HG03159 (cell line): ENCODE measurements around the gene GRWD1.
A peak's percentile ranks its signal among the peaks of the same experiment; 100 is the strongest.

ENCODE experiments used
- ATAC-seq: cut with Tn5 transposase; IDR thresholded peaks from one replicate; pipeline ENCODE4 v1.9.1; 2021; ENCODE audit warnings: mild to moderate bottlenecking, moderate library complexity; ENCODE audit not compliant: unreplicated experiment

The GRWD1 gene

DNA sequence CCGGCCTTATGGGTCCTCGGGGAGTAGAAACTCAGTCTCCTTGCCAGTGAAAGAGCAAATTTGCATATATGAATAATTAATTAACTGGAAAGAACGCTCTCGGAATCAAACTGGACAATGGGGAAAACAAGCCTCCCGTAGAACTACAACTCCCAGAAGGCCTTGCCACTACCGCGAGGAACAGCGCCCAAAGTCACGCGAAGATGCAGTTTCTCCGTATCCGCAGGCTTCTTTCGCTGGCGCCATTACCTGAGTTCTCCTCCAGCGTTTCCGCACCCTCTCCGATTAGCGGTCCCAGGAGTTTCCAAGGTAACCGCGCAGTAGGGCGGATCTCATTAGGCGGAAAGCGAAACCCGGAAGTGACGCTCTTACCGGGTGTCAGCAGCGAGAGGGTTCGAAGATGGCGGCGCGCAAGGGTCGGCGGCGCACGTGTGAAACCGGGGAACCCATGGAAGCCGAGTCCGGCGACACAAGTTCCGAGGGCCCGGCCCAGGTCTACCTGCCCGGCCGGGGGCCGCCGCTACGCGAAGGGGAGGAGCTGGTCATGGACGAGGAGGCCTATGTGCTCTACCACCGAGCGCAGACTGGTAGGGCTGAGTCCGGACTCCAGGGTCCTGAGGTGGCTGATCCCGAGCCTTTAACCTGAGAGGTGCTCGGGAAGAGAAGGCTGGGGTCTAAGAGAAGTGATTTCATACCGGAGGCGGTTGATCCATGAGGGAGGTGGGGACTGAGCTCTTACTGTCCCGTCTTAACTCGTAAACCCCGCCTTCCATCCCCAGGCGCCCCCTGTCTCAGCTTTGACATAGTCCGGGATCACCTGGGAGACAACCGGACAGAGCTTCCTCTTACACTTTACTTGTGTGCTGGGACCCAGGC lies at the start of gene GRWD1:
Gene GRWD1 (plus strand): TSS at position 378 of the 876 bp plus-strand sequence. CDS start 23 bp downstream, at position 401.
- ATAC-seq = peak; percentile 83

DNA sequence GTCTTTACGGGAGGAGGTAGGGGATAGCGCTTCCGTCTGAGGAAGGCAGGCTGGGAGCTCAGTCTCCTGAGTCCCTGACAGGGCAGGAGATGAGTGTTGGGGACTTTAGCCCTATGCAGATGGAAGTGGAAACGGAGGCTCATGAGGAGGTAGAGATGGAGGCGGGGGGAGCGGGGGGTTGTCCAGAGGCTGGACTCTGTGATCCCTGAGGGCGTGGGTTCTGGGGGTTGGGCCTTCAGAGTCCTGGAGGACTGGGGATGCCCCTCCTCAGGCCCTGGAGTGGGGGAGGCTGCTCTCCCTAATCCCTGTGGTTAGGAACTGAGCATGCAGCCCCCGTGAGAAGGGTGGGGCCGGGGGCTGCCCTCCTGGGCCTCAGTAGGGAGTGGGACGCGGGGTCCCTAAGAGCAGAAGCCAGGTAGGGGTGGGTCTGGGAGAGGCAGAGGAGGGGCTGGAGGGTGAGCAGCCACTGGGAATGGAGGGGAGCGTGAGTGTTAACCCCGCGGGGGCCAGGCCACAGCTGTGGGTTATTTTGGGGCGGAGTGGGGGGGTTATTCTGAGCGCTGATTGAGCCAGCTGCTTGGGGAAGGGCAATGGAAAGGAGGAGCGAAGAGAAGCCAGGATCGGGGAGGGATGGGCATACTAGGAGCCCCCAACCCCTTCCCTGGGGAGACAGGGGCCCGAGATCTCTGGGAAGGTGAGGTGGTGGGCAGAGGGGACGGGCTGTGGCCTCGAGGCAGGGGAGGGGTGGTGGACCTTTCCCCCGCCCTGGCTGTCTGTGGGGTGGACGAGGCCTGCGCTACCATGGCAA lies 49.6 kb upstream of the GRWD1 start:
- no peak for ATAC-seq

DNA sequence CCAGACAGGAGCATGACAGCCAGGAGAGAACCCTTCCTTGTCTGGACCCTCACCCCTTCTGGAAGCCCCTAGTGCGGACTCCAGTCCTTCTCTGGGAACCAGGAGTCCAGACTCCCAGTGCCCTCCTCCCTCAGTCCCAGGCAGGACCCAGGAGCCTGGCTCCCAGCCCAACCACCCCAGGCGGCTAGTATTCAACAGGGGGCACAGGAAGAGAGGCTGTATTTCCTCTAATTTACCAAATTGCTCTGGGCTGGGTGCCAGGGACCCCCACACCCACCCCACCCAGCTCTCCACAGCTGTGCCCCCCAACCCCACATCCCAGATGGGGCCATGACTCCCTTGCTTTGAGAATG lies 49.0 kb upstream of the GRWD1 start:
- ATAC-seq = no peak

DNA sequence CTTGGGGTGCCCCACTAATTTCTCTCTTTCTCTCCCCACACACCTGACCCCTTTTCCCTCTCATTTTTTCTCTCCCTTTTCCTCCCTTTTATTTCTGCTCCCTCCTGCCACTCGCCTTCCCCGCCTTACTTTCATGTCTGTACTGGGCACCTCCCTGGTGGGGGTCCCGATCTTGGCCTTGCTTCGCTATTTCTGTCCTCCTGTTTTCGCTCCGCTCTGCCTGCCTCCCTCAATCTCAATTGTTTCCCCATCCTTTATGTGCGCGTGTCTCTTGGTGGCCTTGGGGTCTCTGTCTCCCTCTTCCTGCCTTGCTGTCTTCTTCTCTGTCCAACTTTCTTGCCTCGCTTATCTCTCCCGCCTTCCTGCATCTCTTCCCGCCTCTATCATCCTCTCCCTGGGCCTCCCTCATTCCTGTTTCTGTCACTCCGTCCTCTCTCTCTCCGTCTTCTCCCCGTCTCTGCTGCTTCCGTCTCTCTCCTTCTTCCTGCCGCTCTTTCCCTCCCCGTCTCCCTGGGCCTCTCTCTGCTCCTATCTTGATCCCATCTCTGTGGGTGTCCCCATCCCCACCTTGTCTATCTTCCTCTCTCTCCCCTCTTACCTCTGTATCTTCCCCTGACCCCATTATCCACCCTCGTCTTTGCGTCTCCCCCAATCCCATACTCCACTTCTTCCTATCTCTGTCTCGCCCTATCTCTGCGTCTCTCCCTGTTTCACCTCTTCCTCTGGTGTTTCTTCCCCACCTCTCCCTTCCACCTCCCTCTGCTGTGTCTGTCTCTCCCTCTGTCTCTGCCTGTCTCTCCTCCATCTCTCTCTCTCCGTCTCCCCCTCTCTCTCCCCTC lies 48.3 kb upstream of the GRWD1 start:
- no peak for ATAC-seq

DNA sequence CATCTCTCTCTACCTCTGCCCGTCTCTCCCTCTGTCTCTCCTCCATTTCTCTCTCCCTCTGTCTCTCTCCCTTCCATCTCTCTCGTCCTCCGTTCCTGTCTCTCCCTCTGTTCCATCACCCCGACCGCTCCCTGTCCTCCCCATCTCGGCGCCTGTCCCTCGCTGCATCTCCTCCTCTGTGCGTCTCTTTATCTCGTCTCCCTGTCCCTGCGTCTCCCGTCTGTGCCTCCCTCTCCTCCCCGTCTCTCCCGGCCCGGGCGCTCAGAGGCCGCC lies 47.7 kb upstream of the GRWD1 start:
- no peak for ATAC-seq

DNA sequence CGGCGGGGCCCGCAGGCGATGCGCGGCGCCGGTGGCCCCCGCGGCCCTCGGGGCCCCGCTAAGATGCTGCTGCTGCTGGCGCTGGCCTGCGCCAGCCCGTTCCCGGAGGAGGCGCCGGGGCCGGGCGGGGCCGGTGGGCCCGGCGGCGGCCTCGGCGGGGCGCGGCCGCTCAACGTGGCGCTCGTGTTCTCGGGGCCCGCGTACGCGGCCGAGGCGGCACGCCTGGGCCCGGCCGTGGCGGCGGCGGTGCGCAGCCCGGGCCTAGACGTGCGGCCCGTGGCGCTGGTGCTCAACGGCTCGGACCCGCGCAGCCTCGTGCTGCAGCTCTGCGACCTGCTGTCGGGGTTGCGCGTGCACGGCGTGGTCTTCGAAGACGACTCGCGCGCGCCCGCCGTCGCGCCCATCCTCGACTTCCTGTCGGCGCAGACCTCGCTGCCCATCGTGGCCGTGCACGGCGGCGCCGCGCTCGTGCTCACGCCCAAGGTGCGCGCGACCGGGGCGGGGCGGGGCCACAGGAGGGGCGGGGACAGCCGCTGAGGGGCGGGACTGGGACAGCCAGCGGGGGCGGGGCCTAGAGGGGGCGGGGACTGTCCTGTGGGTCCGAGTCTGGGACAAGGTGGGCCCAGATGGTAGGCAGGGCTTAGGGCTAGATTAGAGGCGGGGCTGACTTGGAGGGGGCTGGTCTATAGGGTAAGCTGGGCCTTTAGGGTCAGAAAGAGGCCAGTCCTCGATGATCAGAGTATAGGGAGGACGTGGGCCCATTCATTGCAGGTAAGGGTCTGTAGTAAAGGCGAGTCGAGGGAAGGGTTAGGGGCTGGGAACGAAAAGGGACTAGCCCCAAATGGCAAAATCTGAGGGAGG lies 47.2 kb upstream of the GRWD1 start:
- peak; percentile 46 for ATAC-seq

DNA sequence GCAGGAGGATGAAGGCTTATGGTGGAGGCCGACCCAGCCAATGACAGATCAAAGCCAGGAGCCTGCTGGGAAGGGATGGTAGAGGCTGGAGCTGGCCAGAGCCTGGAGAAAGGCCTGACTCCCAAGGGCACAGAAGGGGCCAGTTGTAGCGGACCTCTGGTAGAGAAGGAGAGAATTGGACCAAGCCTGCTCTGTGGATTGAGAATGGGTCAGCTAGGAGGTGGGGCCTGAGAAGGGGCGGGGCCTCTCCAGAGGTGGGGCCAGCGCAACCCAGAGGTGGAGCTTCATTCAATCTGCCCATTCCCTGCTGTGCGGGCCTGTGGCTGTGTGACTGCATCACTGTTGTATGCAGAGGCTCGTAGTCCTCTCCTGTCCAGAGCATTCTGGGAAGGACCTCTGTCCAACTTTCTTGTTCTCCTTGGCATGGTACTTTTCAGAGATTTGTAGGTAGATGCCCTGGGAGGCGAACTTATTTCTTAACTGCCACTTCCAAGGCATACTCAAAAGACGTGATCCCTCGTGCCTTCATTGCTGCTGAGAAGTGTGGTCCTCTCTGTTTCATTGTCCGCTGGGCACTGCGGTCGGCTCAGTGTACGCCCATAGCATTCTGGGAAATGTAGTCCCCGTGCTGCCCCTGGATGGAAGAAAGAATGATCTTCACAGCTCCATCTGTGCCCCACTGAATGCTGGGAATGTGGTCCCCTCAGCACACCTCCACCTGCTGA lies 45.6 kb upstream of the GRWD1 start:
- no peak for ATAC-seq

DNA sequence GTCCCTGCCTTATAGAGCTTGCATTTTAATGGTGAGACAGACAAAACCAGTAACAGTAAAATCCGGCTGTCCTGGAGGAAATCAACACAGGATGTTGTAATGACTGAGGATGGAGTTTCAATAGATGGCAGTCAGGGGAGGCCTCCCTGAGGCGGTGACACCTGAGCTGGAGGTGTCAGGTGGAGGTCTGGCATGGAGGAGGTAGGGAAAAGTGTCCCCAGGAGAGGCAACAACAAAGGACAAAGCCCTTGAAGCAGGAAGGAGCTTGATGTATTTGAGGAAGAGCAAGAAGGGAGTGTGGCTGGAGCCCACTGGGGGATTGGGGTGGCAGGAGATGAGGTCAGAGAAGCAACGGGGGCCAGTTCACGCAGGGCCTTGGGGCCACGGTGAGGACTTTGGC lies 44.5 kb upstream of the GRWD1 start:
- no peak for ATAC-seq

DNA sequence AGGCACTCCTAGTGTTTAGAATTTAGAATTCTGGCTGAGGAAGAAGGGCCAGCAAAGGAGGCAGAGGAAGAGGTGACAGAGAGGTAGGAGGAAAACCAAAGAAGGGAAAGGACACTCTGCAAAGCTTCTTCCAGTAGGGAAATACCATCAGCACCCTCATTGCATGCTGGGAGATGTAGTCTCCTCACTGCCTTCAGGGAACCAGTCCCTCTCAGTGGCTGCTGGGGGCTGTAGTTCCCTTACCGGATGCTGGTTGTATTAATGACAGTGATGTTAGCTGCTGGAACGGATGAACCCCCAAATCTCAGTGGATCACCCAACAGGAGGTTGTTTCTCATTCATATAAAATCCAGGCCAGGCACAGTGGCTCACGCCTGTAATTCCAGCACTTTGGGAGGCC lies 42.2 kb upstream of the GRWD1 start:
- no peak for ATAC-seq

DNA sequence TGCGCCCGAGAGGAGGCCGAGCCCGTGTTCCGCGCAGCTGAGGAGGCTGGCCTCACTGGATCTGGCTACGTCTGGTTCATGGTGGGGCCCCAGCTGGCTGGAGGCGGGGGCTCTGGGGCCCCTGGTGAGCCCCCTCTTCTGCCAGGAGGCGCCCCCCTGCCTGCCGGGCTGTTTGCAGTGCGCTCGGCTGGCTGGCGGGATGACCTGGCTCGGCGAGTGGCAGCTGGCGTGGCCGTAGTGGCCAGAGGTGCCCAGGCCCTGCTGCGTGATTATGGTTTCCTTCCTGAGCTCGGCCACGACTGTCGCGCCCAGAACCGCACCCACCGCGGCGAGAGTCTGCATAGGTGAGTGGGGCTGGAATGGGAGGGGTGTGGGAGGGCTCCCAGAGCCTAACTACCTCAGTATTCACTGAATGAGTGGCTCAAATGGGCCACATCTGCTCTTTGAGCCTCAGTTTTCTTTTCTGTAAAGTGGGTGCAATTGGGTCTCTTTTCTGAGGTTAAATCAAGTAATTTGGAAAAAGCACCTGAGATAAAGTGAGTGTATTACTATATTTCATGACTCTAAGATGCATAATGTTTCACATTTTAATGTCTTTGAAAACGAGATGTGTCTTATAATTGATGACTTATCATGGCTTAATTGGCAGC lies 40.6 kb upstream of the GRWD1 start:
- ATAC-seq = no peak

DNA sequence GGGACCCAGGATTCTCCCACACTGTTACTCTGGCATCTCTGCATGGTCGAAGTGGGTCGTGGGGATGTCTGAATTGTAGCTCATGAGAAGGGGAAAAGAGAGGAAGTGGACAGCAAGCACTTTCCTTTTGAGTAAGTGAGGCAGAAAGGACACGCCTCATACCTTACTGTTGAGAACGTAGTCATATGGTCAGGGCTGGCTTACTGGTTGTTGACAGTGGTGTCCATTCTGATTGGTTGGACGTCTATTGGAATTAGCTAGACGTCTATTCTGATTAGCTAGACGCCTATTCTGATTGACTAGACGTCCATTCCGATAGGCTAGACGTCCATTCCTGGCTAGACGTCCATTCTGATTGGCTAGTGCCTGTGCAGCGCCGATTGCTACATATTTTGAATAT lies 39.9 kb upstream of the GRWD1 start:
- ATAC-seq = no peak

DNA sequence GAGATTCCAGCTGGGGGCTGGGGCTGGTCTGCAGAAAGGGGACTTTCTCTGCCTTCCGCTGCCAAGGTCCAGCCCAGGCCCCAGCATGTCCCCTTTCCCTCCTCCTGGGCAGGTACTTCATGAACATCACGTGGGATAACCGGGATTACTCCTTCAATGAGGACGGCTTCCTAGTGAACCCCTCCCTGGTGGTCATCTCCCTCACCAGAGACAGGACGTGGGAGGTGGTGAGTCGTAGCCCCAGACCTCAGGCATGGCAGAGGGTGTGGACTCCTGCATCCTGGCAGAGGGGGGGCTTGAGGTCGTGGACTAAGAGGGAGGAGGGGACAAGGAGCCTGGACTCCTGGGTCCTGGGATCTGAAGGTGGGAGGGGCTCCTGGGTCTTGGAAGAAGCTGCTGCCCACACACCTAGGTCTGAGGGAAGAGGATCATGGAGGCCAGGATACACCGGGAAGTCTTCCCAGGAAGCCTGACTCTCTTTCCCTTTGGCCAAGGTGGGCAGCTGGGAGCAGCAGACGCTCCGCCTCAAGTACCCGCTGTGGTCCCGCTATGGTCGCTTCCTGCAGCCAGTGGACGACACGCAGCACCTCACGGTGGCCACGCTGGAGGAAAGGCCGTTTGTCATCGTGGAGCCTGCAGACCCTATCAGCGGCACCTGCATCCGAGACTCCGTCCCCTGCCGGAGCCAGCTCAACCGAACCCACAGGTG lies 31.8 kb upstream of the GRWD1 start:
- ATAC-seq = no peak

DNA sequence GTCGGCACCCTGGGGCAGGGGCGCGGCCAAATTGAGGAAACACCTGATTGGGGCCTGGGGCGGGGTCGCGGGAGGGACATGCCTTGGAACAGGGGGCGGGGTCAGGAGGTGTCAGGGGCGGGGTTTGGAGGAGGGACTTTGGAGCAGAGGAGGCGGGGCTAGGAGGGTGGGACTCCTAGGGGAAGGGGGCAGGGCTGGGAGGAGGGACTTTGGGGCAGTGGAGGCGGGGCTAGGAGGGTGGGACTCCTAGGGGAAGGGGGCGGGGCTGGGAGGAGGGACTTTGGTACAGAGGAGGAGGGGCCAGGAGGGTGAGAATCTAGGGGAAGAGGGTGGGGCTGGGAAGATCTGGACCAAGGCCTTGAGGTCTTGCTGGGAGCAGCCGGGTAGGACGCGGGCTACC lies 30.4 kb upstream of the GRWD1 start:
- ATAC-seq = no peak

DNA sequence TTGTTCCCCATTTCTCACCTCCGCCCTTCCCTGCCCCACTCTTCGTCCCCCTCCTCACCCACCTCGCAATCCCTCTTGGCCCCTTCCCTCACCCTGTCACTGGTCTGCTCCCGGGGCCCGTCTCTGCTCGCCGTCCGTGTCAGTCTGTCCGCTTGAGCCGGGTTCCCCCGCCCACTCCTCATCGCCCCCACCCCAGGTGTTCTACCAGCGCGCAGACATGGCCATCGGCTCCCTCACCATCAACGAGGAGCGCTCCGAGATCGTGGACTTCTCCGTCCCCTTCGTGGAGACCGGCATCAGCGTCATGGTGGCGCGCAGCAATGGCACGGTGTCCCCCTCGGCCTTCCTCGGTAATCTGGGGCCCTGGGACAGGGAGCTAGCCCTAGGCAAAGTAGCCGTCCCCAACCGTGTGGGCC lies 30.0 kb upstream of the GRWD1 start:
- no peak for ATAC-seq

DNA sequence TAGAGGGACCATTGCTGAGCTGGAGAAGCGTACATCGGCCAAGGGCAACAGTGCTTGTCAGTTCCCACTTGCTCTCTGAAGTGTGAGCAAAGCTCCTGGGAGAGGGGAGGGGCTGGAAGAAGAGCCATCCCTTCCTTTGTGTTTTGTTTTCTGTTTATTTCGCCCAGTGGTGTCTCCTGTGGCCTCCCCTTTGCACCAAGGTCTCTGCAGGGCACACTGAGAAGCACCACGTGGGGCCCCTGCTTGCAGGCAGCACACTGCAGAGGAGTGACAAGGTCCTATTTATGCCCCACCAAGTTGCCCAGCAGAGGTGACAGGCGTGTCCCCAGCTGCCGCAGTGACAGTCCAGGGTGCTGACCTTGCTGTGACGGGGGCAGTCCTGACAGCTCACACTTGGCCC lies 28.4 kb upstream of the GRWD1 start:
- no peak for ATAC-seq

DNA sequence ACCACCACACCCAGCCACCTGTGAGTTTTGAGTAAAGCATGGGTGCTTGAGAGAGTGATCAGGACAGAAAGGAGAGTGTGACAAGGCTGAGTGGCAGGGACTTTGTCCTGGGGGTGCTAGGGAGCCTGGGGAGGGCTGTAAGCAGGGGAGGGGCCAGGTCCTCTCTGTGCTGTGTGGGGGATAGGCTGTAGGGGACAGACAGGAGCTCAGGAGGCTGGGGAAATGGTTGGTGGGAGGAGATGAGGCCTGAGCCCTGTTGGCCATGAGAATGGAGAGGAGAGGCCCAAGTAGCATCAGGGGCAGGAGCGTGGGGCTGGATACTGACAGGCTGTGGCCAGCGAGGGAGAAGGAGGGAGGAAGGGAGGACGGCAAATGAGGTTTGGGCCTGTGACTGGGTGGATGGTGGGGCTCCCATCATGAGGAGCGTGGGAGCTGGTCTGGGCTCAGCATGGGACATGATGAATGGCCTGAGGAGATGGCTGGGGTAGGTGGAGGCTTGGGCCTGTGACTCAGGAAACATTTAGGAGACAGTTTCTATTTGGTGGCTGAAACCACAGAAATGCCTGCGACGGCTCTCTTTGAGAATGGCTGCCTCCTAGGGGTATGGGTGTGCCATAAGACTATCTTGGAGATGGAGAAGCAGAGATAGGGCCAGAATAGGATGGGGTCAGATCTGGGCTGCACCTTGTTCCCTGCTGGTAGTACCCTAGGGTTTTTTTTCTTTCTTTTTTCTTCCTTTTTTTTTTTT lies 27.3 kb upstream of the GRWD1 start:
- ATAC-seq = no peak

DNA sequence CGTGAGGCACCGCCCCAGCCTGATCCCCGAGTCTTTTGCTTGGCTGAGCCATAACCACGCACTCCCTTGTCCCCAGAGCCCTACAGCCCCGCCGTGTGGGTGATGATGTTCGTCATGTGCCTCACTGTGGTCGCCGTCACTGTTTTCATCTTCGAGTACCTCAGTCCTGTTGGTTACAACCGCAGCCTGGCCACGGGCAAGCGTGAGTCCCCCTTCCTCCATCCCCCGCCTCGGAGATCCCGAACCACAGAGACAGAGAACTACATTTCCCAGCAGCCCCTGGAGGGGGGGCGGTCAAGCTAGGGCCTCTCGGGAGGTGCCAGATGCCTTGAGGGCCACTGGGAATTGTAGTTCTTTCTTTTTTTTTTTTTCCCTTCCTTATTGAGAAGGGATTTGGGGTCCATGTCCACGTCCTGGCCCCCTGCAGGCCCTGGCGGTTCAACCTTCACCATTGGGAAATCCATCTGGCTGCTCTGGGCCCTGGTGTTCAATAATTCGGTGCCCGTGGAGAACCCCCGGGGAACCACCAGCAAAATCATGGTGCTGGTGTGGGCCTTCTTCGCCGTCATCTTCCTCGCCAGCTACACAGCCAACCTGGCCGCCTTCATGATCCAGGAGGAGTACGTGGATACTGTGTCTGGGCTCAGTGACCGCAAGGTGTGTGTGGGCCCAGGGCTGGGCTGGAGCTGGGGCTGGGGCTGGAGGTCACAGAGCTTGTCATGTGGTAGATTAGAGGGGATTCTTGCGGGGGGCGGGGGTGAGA lies 26.4 kb upstream of the GRWD1 start:
- no peak for ATAC-seq
